SK-N-MC (cell line): ENCODE results near the gene TARBP2.

Source experiments
- EZH2 ChIP-seq: fragments of 200-600 bp; sonication (generic); IDR thresholded peaks from one replicate; pipeline ENCODE4 v1.6.1; 2017; ENCODE audit warnings: antibody characterized with exemption
- FOXP2 ChIP-seq: optimal IDR thresholded peaks from 2 replicates; pipeline ENCODE3; 2011; ENCODE audit warnings: mild to moderate bottlenecking, moderate library complexity; ENCODE audit not compliant: insufficient read depth; ENCODE audit errors: extremely low read length, control extremely low read depth
- POLR2AphosphoS5 ChIP-seq: IDR thresholded peaks from 2 replicates; pipeline ENCODE4 v1.6.1; 2012; ENCODE audit warnings: mild to moderate bottlenecking, low read depth, low read length, borderline replicate concordance

GRCh38 chr12:53524476-53524875 is 23.4 kb downstream of the TARBP2 start:
- no peak for TF ChIP-seq POLR2AphosphoS5
- no peak for TF ChIP-seq EZH2
- no peak for TF ChIP-seq FOXP2
